Coronary artery (tissue), 2 donors: ENCODE data around the gene CHPT1.

Experiments used
- DNase-seq: peaks from one replicate; pipeline ENCODE4 v3.0.0-alpha.2; 2017; ENCODE audit warnings: low spot score
- H3K27ac ChIP-seq, 2 donors: fragments of 200-600 bp; sonication (generic); one replicate each; pipeline ENCODE4 v1.5.1; 2016 to 2019
- H3K4me3 ChIP-seq: fragments of 200-600 bp; sonication (generic); 2 replicates; pipeline ENCODE4 v1.5.1; 2016; ENCODE audit warnings: mild to moderate bottlenecking, moderate library complexity
- CTCF ChIP-seq: fragments of 200-600 bp; sonication (generic); IDR thresholded peaks from one replicate; pipeline ENCODE4 v1.5.1; 2019; ENCODE audit warnings: antibody characterized with exemption

The CHPT1 gene

GRCh38 chr12:101694986-101695385, 2.5 kb upstream of the CHPT1 start:
- no peak for DNase-seq
- no peak for TF ChIP-seq CTCF
- no peak overlapping the region for H3K27ac ChIP-seq
- no peak overlapping the region for H3K4me3 ChIP-seq

- no peak for TF ChIP-seq CTCF
- H3K27ac ChIP-seq: no peak overlapping the region
Measured at GRCh38 chr12:101695706-101696105, 1.7 kb upstream of the CHPT1 start.

GRCh38 chr12:101696251-101697196, 916 bp upstream of the CHPT1 start:
- no peak for DNase-seq
- Histone ChIP-seq H3K4me3 (peak overlapping the region; percentile 89), H3K27ac (peak overlapping the region; percentile 84 to 93)
- TF ChIP-seq CTCF: no peak

More at GRCh38 chr12:101695706-101696105, 1.7 kb upstream of the CHPT1 start:
- no peak overlapping the region for H3K4me3 ChIP-seq
- DNase-seq: no peak

GRCh38 chr12:101697930-101698799, 725 bp downstream of the CHPT1 start:
- TF ChIP-seq CTCF: no peak
- peak overlapping the region; percentile 84 to 93 for H3K27ac ChIP-seq
- H3K4me3 ChIP-seq: peak overlapping the region; percentile 89
- DNase-seq: peak; percentile 78

GRCh38 chr12:101698800-101699347, 1.4 kb downstream of the CHPT1 start:
- H3K4me3 ChIP-seq: peak overlapping the region; percentile 89
- no peak for TF ChIP-seq CTCF
- peak overlapping the region; percentile 84 to 93 for H3K27ac ChIP-seq
- DNase-seq: no peak

GRCh38 chr12:101700299-101700820, 2.9 kb downstream of the CHPT1 start:
- Histone ChIP-seq H3K27ac (peak overlapping the region in 1 of 2 donors; percentile 19), H3K4me3 (peak overlapping the region; percentile 36)
- DNase-seq: no peak

More at GRCh38 chr12:101700299-101700820, 2.9 kb downstream of the CHPT1 start:
- no peak for TF ChIP-seq CTCF
